RWPE1 (cell line): ENCODE measurements around the gene HERPUD1.

Source experiments
- CTCF ChIA-PET: fragments of 350-600 bp; sonication (Branson Sonifier 250); formaldehyde crosslinking; extraction: SDS; loops from one replicate; lab custom pipeline; 2021; lab: Yijun Ruan, JAX
- POLR2A ChIA-PET: fragments of 400-600 bp; formaldehyde crosslinking; extraction: SDS; loops from one replicate; lab custom pipeline; 2020; ENCODE audit warnings: antibody characterized with exemption; ENCODE audit not compliant: low non-redundant PET; lab: Yijun Ruan, JAX
- DNase-seq: peaks from one replicate; pipeline ENCODE4 v3.0.0; 2012; ENCODE audit warnings: low spot score
- H3K27ac ChIP-seq: fragments of 450-650 bp; 2 replicates; pipeline ENCODE4 v1.5.1; 2017
- TF ChIP-seq, protein P1 (sequence below): fragments of 450-650 bp; conservative IDR thresholded peaks from 2 replicates; pipeline ENCODE4 v1.5.1; 2017; ENCODE audit warnings: low read depth, mild to moderate bottlenecking

The HERPUD1 gene

DNA sequence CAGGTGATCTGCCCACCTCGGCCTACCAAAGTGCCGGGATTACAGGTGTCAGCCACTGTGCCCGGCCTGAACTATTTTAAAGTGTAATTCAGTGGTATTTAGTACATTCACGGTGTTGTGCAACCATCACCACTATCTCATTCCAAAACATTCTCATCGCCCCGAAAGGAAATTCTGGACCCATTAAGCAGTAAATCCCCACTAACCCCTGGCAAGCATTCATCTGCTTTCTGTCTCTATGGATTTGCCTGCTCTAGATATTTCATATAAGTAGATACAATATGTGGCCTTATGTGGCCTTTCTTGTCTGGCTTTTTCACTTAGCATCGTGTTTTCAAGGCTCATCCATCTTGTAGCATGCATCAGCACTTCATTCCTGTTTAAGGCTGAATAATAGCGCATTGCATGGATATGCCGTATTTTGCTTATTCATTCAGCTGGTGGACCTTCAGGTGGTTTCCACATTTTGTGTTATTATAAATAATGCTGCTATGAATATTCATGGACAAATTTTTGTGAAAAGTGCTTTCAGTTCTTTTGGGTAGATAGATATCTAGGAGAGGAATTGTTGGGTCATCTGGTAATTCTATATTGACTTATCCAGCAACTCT, 8.4 kb upstream of the HERPUD1 start:
- CTCF ChIA-PET: no interaction called here
- TF ChIP-seq, protein P1, sequence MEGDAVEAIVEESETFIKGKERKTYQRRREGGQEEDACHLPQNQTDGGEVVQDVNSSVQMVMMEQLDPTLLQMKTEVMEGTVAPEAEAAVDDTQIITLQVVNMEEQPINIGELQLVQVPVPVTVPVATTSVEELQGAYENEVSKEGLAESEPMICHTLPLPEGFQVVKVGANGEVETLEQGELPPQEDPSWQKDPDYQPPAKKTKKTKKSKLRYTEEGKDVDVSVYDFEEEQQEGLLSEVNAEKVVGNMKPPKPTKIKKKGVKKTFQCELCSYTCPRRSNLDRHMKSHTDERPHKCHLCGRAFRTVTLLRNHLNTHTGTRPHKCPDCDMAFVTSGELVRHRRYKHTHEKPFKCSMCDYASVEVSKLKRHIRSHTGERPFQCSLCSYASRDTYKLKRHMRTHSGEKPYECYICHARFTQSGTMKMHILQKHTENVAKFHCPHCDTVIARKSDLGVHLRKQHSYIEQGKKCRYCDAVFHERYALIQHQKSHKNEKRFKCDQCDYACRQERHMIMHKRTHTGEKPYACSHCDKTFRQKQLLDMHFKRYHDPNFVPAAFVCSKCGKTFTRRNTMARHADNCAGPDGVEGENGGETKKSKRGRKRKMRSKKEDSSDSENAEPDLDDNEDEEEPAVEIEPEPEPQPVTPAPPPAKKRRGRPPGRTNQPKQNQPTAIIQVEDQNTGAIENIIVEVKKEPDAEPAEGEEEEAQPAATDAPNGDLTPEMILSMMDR: no peak
- POLR2A ChIA-PET: no interaction called here

DNA sequence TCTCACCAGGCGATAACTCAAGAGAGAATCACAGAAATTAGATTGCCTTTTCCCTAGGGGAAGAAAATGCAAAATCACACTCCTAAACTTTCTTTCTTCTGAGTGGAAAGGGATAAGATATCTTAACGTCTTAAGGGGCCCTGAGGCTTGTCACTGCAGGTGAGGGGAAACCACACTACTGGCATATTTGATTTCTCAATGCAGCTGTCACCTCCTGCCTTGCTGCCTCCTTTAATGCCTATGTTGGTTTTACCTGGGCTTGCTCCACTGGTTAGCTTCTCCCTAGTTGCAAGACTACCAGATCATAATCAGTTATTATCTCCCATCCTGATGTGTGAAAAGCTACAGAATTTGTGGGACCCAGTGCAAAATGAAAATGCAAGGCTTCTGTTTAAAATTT, 4.5 kb upstream of the HERPUD1 start:
- ChIA-PET CTCF (interaction anchor here (0.6 kb wide), 1 partner anchor 279 kb away, joined by 5 read pairs; no protein-coding TSS in a partner anchor), POLR2A (no interaction called here)
- H3K27ac ChIP-seq: no peak overlapping the region
- DNase-seq: no peak
- TF ChIP-seq, protein P1: no peak

More for the DNA sequence above, 8.4 kb upstream of the HERPUD1 start:
- no peak for DNase-seq
- H3K27ac ChIP-seq: no peak overlapping the region

DNA sequence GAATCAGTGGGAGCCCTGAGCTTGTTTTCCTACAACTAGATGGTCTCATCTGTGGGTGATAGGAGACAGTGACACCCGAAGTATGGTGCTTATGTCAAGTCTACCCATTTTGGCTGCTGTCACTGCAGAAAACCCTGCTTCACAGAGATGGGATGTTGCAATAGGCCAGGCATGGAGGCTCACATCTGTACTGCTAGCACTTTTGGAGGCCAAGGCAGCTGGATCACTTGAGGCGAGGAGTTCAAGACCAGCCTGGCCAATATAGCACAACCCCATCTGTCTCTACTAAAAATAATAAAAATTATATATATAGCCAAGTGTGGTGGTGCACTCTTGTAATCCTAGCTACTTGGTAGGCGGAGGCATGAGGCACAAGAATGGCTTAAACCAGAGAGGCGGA, 2.3 kb upstream of the HERPUD1 start:
- TF ChIP-seq, protein P1: no peak
- ChIA-PET POLR2A (no interaction called here), CTCF (no interaction called here)
- DNase-seq: no peak
- H3K27ac ChIP-seq: no peak overlapping the region

DNA sequence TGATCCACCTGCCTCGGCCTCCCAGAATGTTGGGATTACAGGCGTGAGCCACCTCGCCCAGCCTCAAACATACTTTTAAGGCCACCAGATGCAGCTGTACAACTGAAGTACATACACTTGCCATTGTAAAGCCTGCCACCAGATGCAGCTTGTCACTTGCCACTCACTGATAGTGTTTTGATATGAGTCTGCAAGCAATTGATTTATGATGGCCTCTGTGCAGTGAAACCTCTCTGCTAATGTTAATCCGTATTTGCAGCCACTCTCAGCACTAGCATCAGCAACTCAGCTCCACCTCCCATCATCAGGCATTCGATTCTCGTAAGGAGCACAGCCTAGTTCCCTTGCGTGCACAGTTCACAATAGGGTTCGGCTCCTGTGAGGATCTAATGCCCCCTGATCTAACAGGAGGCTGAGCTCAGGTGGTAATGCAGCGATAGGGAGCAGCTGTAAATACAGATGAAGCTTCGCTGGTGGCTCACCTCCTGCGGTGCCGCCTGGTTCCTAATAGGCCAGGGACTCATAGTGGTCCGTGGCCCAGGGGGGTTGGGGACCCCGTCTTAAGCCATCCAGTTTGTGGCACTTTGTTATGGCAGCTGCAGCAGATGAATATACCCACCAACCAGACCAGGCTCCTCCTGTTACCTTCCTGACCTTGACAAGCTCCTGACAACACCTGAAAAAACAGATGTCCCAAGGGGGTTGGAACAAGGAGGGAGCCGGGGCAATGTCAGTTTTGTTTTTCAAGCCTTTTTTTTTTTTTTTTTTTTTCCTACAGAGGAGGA, 1.3 kb upstream of the HERPUD1 start:
- TF ChIP-seq, protein P1: no peak
- ChIA-PET POLR2A (interaction anchor here (0.7 to 1.1 kb wide), 2 partner anchors 17 to 432 kb away, joined by 4 to 7 read pairs; no protein-coding TSS in a partner anchor), CTCF (no interaction called here)
- no peak for DNase-seq
- H3K27ac ChIP-seq: peak overlapping the region; percentile 93

DNA sequence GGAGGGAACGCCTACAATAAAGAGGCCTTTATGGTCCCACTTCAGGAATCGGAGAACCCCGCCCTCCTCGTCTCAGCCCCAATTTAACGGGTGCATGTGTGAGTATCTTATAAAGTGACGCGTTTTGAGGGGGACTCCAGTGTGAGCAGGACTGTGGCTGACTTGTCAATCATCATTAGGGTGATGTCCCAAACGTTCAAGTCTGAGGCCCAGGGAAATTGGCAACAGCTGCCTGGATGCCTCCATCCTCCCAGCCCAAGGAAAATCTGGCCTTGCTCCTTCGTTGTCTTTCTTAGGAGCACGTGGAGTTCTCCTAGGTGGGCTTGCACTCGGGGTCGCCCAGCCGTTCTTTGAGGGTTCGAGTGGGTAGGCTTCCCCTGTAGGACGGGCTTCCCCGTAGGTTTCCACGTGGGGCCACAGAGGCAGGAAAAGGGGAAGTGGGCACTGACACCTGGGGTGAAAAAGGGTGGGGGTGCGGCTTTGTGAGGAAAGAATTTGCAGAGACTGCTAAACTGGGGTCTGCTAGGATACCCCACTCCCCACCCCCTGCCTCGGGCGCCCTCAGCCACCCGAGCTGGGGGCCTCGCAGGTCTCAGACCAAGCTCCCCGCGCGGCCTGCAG, 561 bp upstream of the HERPUD1 start:
- ChIA-PET CTCF (no interaction called here), POLR2A (interaction anchor here (0.6 to 1.4 kb wide), 5 partner anchors 12 to 432 kb away, joined by 3 to 7 read pairs (median 4); no protein-coding TSS in a partner anchor)
- TF ChIP-seq, protein P1: no peak
- no peak for DNase-seq
- peak overlapping the region; percentile 93 for H3K27ac ChIP-seq
